ENCODE results near the gene KAZN. TPM values are rescaled to one million over a fixed set of nuclear protein-coding genes. Genes with fewer than 3 reads are reported as not detected.

KAZN gene
- polyA plus RNA-seq, 1 of the 3 experiments (the other 2 are of a cell fraction) = 6.8 TPM

GRCh38 chr1:14929547-14930246 is 331.2 kb downstream of the KAZN start:
- Histone ChIP-seq H3K4me2 (no peak overlapping the region), H4K20me1 (ENCODE audit: insufficient read depth) (no peaks in the 10 kb centered on the region; the same call in 1 of the 2 replicates), H3K9ac (no peak overlapping the region), H3K9me2 (no peaks in the 10 kb centered on the region), H3K4me1 (ENCODE audit: control insufficient read depth in 1 of 2, insufficient read depth in 2 of 2, low read depth in 1 of 2, low read length in 1 of 2) (peaks cover 0 to 11% of the 10 kb centered on the region in 2 experiments; a peak in 2 of 4 replicates), H3K4me3 (ENCODE audit: low read depth in 2 of 2, low read length in 1 of 2) (no peak overlapping the region), H3F3A (replicated peaks; ENCODE audit: insufficient read depth) (no peaks in the 10 kb centered on the region), H3K9me3 (no peaks in the 10 kb centered on the region), H3K27ac (ENCODE audit: low read depth in 2 of 2, low read length in 1 of 2) (no peak overlapping the region), H2AFZ (ENCODE audit: low read depth) (no peak overlapping the region), H3K79me2 (ENCODE audit: insufficient read depth) (peaks cover 66% of the 10 kb centered on the region), H3K36me3 (replicated peaks in 1 of 2; ENCODE audit: control insufficient read depth in 1 of 2, insufficient read depth in 2 of 2, low read length in 1 of 2) (no peaks in the 10 kb centered on the region), H3K27me3 (ENCODE audit: insufficient read depth) (no peaks in the 10 kb centered on the region)
- POLR2A ChIA-PET = no interaction called here
- WGBS (ENCODE audit: low lambda C conversion rate) = 84% methylated on average over 19 of the region's 22 CpGs
- no peak for DNase-seq
- CTCF ChIA-PET = interaction anchor here (0.8 to 1.8 kb wide), 3 partner anchors 11 to 117 kb away, joined by 3 to 5 read pairs (median 3); no protein-coding TSS in a partner anchor
- no peak for TF ChIP-seq GATA2 (CRISPR knock-in tag; IDR thresholded peaks at IDR 0.05)
- no peak for TF ChIP-seq NFIC (IDR thresholded peaks at IDR 0.05; ENCODE audit: borderline replicate concordance)

GRCh38 chr1:14930247-14930965 is 331.9 kb downstream of the KAZN start:
- Histone ChIP-seq H4K20me1 (ENCODE audit: insufficient read depth) (no peaks in the 10 kb centered on the region; the same call in 1 of the 2 replicates), H3K9me2 (no peaks in the 10 kb centered on the region), H3K4me2 (no peak overlapping the region), H3K36me3 (replicated peaks in 1 of 2; ENCODE audit: control insufficient read depth in 1 of 2, insufficient read depth in 2 of 2, low read length in 1 of 2) (no peaks in the 10 kb centered on the region), H3K9ac (no peak overlapping the region), H3K27me3 (ENCODE audit: insufficient read depth) (no peaks in the 10 kb centered on the region), H2AFZ (ENCODE audit: low read depth) (no peak overlapping the region), H3F3A (replicated peaks; ENCODE audit: insufficient read depth) (no peaks in the 10 kb centered on the region), H3K9me3 (no peaks in the 10 kb centered on the region), H3K27ac (ENCODE audit: low read depth in 2 of 2, low read length in 1 of 2) (no peak overlapping the region), H3K4me1 (ENCODE audit: control insufficient read depth in 1 of 2, insufficient read depth in 2 of 2, low read depth in 1 of 2, low read length in 1 of 2) (peaks cover 0 to 5% of the 10 kb centered on the region in 2 experiments; a peak in 2 of 4 replicates), H3K79me2 (ENCODE audit: insufficient read depth) (peaks cover 62% of the 10 kb centered on the region; the same call in 1 of the 2 replicates), H3K4me3 (ENCODE audit: low read depth in 2 of 2, low read length in 1 of 2) (no peak overlapping the region)
- CTCF ChIA-PET = interaction anchor here (0.8 to 1.8 kb wide), 2 partner anchors 97 to 117 kb away, joined by 3 to 5 read pairs; no protein-coding TSS in a partner anchor
- WGBS (ENCODE audit: low lambda C conversion rate) = 93% methylated on average over 9 of the region's 15 CpGs
- POLR2A ChIA-PET = no interaction called here
- no peak for TF ChIP-seq TEAD4 (IDR thresholded peaks at IDR 0.05; ENCODE audit: borderline replicate concordance, insufficient read depth)
- TF ChIP-seq GATA2 (CRISPR knock-in tag; IDR thresholded peaks at IDR 0.05) = no peak
- TF ChIP-seq NRF1 (IDR thresholded peaks at IDR 0.05; ENCODE audit: low read depth, low read length) = no peak
- TF ChIP-seq RFX5 (IDR thresholded peaks at IDR 0.05; ENCODE audit: low read length) = no peak
- no peak for DNase-seq

- no peak overlapping the region for H3K9ac ChIP-seq
- H4K20me1 ChIP-seq (ENCODE audit: insufficient read depth) = no peaks in the 10 kb centered on the region
- H3K4me3 ChIP-seq (ENCODE audit: low read depth in 2 of 2, low read length in 1 of 2) = no peak overlapping the region
- CTCF ChIA-PET = interaction anchor here (0.6 to 1.2 kb wide), 3 partner anchors 9 to 96 kb away, joined by 3 to 4 read pairs (median 3); no protein-coding TSS in a partner anchor
- H3K9me3 ChIP-seq = no peaks in the 10 kb centered on the region
- 97% methylated on average over 15 of the region's 18 CpGs for WGBS (ENCODE audit: low lambda C conversion rate)
- H3K27ac ChIP-seq (ENCODE audit: low read depth in 2 of 2, low read length in 1 of 2) = no peak overlapping the region
- H3K9me2 ChIP-seq = no peaks in the 10 kb centered on the region
- POLR2A ChIA-PET = no interaction called here
- no peak overlapping the region for H3K4me2 ChIP-seq
- no peaks in the 10 kb centered on the region for H3K36me3 ChIP-seq (replicated peaks in 1 of 2; ENCODE audit: control insufficient read depth in 1 of 2, insufficient read depth in 2 of 2, low read length in 1 of 2)
- H3K4me1 ChIP-seq (ENCODE audit: control insufficient read depth in 1 of 2, insufficient read depth in 2 of 2, low read depth in 1 of 2, low read length in 1 of 2) = peaks cover 0 to 16% of the 10 kb centered on the region in 2 experiments; a peak in 1 of 4 replicates
- TF ChIP-seq NRF1 (IDR thresholded peaks at IDR 0.05; ENCODE audit: low read depth, low read length) (no peak), GATA2 (CRISPR knock-in tag; IDR thresholded peaks at IDR 0.05) (no peak), FOXJ3 (CRISPR knock-in tag; IDR thresholded peaks at IDR 0.05) (no peak), TCF12 (IDR thresholded peaks at IDR 0.05) (no peak), MAX (IDR thresholded peaks at IDR 0.05; ENCODE audit: low read depth) (no peak), IRF3 (IDR thresholded peaks at IDR 0.05; ENCODE audit: low read depth, low read length) (no peak), CTCF (IDR thresholded peaks at IDR 0.05) (no peak), USF2 (IDR thresholded peaks at IDR 0.05; ENCODE audit: borderline replicate concordance, low read depth, low read length) (no peak), MXI1 (IDR thresholded peaks at IDR 0.05; ENCODE audit: low read depth, low read length) (no peak), EP300 (IDR thresholded peaks at IDR 0.05; ENCODE audit: borderline replicate concordance in 1 of 2, low read depth in 1 of 2, low read length in 1 of 2) (no peak)
- DNase-seq = no peak
- H3K27me3 ChIP-seq (ENCODE audit: insufficient read depth) = no peaks in the 10 kb centered on the region
- peaks cover 47% of the 10 kb centered on the region; the same call in 1 of the 2 replicates for H3K79me2 ChIP-seq (ENCODE audit: insufficient read depth)
- no peak overlapping the region for H2AFZ ChIP-seq (ENCODE audit: low read depth)
- H3F3A ChIP-seq (replicated peaks; ENCODE audit: insufficient read depth) = no peaks in the 10 kb centered on the region
These were observed 333.7 kb downstream of the KAZN start for GRCh38 chr1:14932034-14932638.
